HG02571 (cell line): ENCODE results near the gene PRPF40B.

Experiments
- ATAC-seq: cut with Tn5 transposase; IDR thresholded peaks from one replicate; pipeline ENCODE4 v1.9.1; 2021; ENCODE audit warnings: mild to moderate bottlenecking, moderate library complexity; ENCODE audit not compliant: unreplicated experiment

The PRPF40B gene

DNA sequence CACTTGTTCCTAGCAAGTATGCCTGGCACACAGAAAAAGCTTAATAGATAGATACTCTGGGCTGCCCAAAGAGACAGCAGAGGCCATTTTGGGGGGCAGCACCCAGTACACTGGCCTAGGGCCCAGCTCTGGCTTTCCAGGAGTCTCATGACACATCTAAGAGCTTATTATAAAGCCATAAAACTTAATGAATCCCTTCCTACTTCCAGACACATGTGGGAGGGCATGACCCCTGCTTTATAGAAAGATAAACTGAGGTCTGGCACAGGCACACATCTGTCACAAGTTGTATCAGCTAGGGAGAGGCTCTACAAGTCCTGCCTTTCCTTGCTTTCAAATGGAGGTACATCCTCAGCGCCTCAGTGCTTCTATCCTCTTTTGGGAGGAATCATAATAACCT is 56.7 kb downstream of the PRPF40B start:
- no peak for ATAC-seq

DNA sequence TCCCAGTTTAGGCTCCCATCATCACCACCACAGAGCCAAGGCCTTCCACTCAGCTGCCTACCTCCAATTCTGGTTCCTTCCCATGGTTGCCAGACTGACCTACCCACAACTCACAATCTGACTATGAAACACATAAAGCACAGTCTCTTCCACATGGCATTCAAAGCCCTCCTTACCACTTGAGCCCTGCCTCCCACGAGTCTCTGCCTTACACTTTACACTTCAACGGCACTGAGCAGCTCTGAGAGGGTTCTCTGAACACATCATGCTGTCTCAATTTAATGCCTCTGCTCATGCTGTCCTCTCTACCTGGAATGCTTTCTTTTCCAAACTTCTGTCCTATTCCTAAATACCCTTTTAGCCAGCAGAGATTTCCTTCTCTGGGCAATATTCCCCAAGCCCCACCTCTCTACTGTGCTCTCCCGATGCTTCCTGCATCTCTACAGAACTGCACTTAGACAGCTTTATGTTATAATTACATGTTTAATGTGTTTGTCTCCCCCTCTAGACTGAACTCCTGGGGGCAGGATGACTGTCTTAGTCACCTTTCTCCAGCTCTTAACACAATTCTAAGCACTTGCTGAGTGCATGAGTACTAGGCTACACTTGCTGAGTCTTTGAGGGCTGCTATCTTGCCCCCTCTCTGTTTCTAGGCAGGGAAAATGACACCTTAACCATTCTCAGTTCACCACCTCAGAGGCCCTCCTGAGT is 60.4 kb downstream of the PRPF40B start:
- no peak for ATAC-seq

DNA sequence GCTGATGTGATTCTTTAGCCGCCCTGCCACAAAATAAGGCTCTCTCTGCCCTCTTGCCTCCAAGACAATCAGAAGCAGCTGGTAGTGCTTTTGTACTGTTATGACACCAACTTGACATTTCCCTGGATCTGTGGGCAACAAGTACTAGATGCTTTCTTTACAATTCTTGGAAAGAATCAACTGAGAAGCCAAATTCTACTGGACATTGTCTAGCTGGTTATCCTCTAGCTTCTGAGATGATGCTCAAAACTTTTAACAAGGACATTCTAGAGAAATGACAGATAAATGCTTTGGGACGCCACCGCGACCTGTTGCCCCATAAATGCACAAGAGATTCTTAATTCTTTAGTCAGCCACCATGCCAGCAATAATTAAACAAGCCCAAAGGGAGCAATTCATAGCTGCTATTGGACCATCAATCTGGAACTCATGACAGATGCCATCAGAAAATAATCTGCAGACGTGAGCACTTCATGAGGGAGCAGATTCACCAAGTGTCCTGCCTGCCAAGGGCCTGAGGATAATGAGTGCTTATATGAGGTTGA is 61.0 kb downstream of the PRPF40B start:
- no peak for ATAC-seq

DNA sequence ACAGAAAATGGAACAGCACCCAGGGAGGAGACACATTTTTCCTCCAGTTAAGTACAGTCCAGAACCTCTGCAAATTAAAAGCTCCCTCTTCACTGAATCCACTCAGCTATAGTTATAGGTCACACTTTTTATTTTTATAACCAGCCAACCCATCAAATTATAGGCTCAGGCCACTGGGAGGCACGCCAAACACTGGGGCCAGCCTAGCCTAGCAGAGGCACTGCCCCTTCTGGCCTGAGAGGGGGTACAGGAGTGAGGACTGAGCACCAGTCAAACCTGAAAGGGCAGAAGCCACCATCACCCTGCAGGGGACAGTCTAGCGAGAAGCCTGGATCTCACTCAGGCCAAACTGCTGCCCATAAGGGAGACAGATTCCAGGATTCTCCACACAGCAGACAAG is 64.6 kb downstream of the PRPF40B start:
- ATAC-seq: no peak

DNA sequence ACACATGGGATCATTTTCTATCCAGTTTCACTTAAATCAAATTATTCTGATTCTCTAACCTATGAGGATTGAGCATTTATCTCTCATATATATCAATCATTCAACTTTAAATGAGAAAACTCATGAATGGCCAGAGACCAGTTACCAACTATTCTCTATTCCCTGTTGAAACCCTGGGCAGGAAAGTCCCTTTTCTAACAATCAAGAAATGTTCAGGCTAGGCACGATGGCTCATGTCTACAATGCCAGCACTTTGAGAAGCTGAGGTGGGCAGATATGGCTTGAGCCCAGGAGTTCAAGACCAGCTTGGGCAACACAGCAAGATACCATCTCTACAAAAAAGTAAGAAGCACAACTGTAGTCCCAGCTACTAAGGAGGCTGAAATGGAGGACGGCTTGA is 65.9 kb downstream of the PRPF40B start:
- ATAC-seq: no peak

DNA sequence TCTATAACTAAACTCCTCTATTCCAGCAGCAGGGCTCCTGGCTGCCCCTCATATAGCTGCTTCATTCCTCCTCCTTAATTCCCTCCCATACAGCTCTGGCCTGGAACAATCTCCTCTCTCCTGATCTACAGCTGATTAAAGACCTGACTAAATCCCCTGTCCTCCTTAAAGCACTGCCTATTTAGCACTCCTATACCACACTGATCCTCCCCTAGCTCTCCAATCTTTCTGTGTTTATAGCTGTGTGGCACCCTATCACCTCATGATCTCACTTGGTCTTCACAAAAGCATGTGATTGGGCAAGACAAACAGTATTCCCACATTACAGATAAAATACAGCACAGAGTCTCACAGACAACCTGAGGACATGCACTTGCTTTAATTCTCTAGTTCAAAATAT is 66.4 kb downstream of the PRPF40B start:
- no peak for ATAC-seq

DNA sequence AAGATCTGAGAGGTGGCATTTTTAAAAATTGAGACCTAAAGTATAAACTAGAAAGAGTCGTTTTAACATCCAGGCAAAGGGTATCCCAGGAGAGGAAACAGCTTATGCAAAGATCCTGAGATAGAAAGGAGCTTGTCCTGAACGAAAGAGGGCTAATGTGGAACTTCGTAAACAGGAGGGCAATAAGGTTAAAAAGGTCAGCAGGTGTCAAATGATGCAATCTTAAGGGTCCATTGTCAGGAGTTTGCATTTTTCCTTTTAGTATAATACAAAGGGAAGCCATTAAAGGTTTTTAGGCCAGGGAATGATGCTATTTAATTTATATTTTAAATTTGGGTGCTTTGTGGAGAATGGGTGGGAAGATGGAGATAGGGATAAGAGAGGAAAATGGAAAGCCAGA is 69.5 kb downstream of the PRPF40B start:
- no peak for ATAC-seq

DNA sequence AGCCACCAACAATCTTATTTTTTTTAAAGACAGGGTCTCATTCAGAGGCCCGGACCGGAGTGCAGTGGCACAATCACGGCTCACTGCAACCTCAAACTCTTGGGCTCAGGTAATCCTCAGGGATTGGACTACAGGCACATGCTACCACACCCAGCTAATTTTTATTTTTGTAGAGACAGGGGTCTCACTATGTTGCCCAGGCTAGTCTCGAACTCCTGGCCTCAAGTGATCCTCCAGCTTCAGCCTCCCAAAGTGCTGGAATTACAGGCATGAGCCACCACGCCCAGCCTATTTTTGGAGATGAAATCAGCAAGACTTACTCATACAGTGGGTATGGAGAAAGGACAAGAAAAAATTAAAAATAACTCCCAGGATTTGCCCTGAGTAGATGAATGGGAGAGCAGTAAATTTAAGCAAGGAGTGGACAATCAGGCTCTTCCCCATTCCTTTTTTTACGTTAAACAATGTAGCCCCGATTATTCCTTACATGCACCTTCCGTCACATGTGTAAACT is 70.6 kb downstream of the PRPF40B start:
- no peak for ATAC-seq
